ENCODE data around the gene ASIC4.
A peak's percentile ranks its signal among the peaks of the same experiment; 100 is the strongest.

Gene ASIC4

GRCh38 chr2:219526320-219527075 lies 12.2 kb downstream of the ASIC4 start:
- no peak for DNase-seq
- no peak for ATAC-seq
- Mint-ChIP-seq H3K4me3 (no peak overlapping the region), H3K4me1 (peaks cover 10% of the 10 kb centered on the region), H3K27ac (no peak overlapping the region), H3K9me3 (no peaks in the 10 kb centered on the region), H3K27me3 (peaks cover 83% of the 10 kb centered on the region), H3K36me3 (ENCODE audit: low read depth) (no peaks in the 10 kb centered on the region)

- peaks cover 78% of the 10 kb centered on the region for H3K27me3 Mint-ChIP-seq
- no peak overlapping the region for H3K4me3 Mint-ChIP-seq
- H3K27ac Mint-ChIP-seq = no peak overlapping the region
- peaks cover 7% of the 10 kb centered on the region for H3K4me1 Mint-ChIP-seq
- DNase-seq (no peak), ATAC-seq (no peak)
- H3K36me3 Mint-ChIP-seq (ENCODE audit: low read depth) = no peaks in the 10 kb centered on the region
- no peaks in the 10 kb centered on the region for H3K9me3 Mint-ChIP-seq
Observed at GRCh38 chr2:219527076-219527394, 12.8 kb downstream of the ASIC4 start.

- Mint-ChIP-seq H3K4me3 (no peak overlapping the region), H3K27ac (no peak overlapping the region), H3K27me3 (peaks cover 78% of the 10 kb centered on the region), H3K9me3 (no peaks in the 10 kb centered on the region), H3K36me3 (ENCODE audit: low read depth) (no peaks in the 10 kb centered on the region), H3K4me1 (peaks cover 5% of the 10 kb centered on the region)
- ATAC-seq (no peak), DNase-seq (no peak)
Observed at GRCh38 chr2:219527472-219527871, 13.2 kb downstream of the ASIC4 start.

GRCh38 chr2:219530048-219530963 lies 16.0 kb downstream of the ASIC4 start:
- Mint-ChIP-seq H3K27ac (no peak overlapping the region), H3K9me3 (no peaks in the 10 kb centered on the region), H3K4me1 (no peaks in the 10 kb centered on the region), H3K27me3 (peaks cover 59% of the 10 kb centered on the region), H3K4me3 (no peak overlapping the region), H3K36me3 (ENCODE audit: low read depth) (no peaks in the 10 kb centered on the region)
- ATAC-seq = peak; percentile 83
- peak; percentile 89 for DNase-seq

- Mint-ChIP-seq H3K27me3 (peaks cover 46% of the 10 kb centered on the region), H3K4me1 (no peaks in the 10 kb centered on the region), H3K36me3 (ENCODE audit: low read depth) (no peaks in the 10 kb centered on the region), H3K9me3 (no peaks in the 10 kb centered on the region), H3K4me3 (no peak overlapping the region), H3K27ac (no peak overlapping the region)
- no peak for ATAC-seq
- no peak for DNase-seq
Observed at GRCh38 chr2:219531639-219532377, 17.5 kb downstream of the ASIC4 start.

GRCh38 chr2:219532378-219532649 lies 18.0 kb downstream of the ASIC4 start:
- H3K27me3 Mint-ChIP-seq = peaks cover 42% of the 10 kb centered on the region
- H3K27ac Mint-ChIP-seq = no peak overlapping the region
- DNase-seq = no peak
- H3K4me1 Mint-ChIP-seq = no peaks in the 10 kb centered on the region
- H3K36me3 Mint-ChIP-seq (ENCODE audit: low read depth) = no peaks in the 10 kb centered on the region
- ATAC-seq = no peak
- H3K9me3 Mint-ChIP-seq = no peaks in the 10 kb centered on the region
- no peak overlapping the region for H3K4me3 Mint-ChIP-seq

GRCh38 chr2:219533930-219534661 lies 19.8 kb downstream of the ASIC4 start:
- ATAC-seq (no peak), DNase-seq (no peak)
- Mint-ChIP-seq H3K4me1 (no peaks in the 10 kb centered on the region), H3K27me3 (peaks cover 27% of the 10 kb centered on the region), H3K4me3 (no peak overlapping the region), H3K36me3 (ENCODE audit: low read depth) (no peaks in the 10 kb centered on the region), H3K9me3 (no peaks in the 10 kb centered on the region), H3K27ac (no peak overlapping the region)

GRCh38 chr2:219536425-219536824 lies 22.1 kb downstream of the ASIC4 start:
- Mint-ChIP-seq H3K4me1 (peaks cover 4% of the 10 kb centered on the region), H3K4me3 (no peak overlapping the region), H3K36me3 (ENCODE audit: low read depth) (peaks cover 6% of the 10 kb centered on the region), H3K27ac (no peak overlapping the region), H3K9me3 (no peaks in the 10 kb centered on the region), H3K27me3 (peaks cover 6% of the 10 kb centered on the region)
- ATAC-seq (no peak), DNase-seq (no peak)

GRCh38 chr2:219536967-219537366 lies 22.7 kb downstream of the ASIC4 start:
- H3K4me3 Mint-ChIP-seq = no peak overlapping the region
- no peaks in the 10 kb centered on the region for H3K9me3 Mint-ChIP-seq
- DNase-seq (no peak), ATAC-seq (no peak)
- H3K27ac Mint-ChIP-seq = no peak overlapping the region
- H3K4me1 Mint-ChIP-seq = peaks cover 8% of the 10 kb centered on the region
- H3K36me3 Mint-ChIP-seq (ENCODE audit: low read depth) = peaks cover 6% of the 10 kb centered on the region
- peaks cover 6% of the 10 kb centered on the region for H3K27me3 Mint-ChIP-seq

- H3K36me3 Mint-ChIP-seq (ENCODE audit: low read depth) = peaks cover 6% of the 10 kb centered on the region
- H3K4me1 Mint-ChIP-seq = peaks cover 16% of the 10 kb centered on the region
- no peak overlapping the region for H3K4me3 Mint-ChIP-seq
- H3K27me3 Mint-ChIP-seq = peaks cover 1% of the 10 kb centered on the region
- H3K27ac Mint-ChIP-seq = no peak overlapping the region
- DNase-seq (no peak), ATAC-seq (no peak)
- H3K9me3 Mint-ChIP-seq = no peaks in the 10 kb centered on the region
Observed at GRCh38 chr2:219537657-219538488, 23.6 kb downstream of the ASIC4 start.

- Mint-ChIP-seq H3K9me3 (no peaks in the 10 kb centered on the region), H3K27me3 (peaks cover under 1% of the 10 kb centered on the region)
Observed at GRCh38 chr2:219538504-219538951, 24.2 kb downstream of the ASIC4 start.

GRCh38 chr2:219538956-219539788 lies 24.9 kb downstream of the ASIC4 start:
- ATAC-seq (no peak), DNase-seq (no peak)
- Mint-ChIP-seq H3K36me3 (ENCODE audit: low read depth) (peaks cover 6% of the 10 kb centered on the region), H3K9me3 (no peaks in the 10 kb centered on the region), H3K27ac (no peak overlapping the region), H3K4me1 (peaks cover 17% of the 10 kb centered on the region), H3K4me3 (no peak overlapping the region), H3K27me3 (no peaks in the 10 kb centered on the region)

More at GRCh38 chr2:219538504-219538951, 24.2 kb downstream of the ASIC4 start:
- H3K36me3 Mint-ChIP-seq (ENCODE audit: low read depth) = peaks cover 6% of the 10 kb centered on the region
- DNase-seq (no peak), ATAC-seq (no peak)
- peaks cover 16% of the 10 kb centered on the region for H3K4me1 Mint-ChIP-seq
- H3K27ac Mint-ChIP-seq = no peak overlapping the region
- no peak overlapping the region for H3K4me3 Mint-ChIP-seq

Measured in activated naive CD8-positive, alpha-beta T cell treated with anti-CD3 and anti-CD28 coated beads, Interleukin-2, amount 50 U/mL, for 24 hours (primary cell).